ENCODE data around the gene TMC4. TPM values are rescaled to one million over a fixed set of nuclear protein-coding genes. Genes with fewer than 3 reads are reported as not detected.
A peak's percentile ranks its signal among the peaks of the same experiment; 100 is the strongest.

TMC4 gene
- total and polyA plus RNA-seq, 2 donors (not counting 1 experiment from before 2014, with no cell fraction given), result not detected

- TF ChIP-seq CTCF (IDR thresholded peaks at IDR 0.05) (no peak), EZH2 (IDR thresholded peaks at IDR 0.05; ENCODE audit: borderline replicate concordance, insufficient read depth, low read depth, low read length, poor library complexity, severe bottlenecking) (no peak)
- H3K4me1 ChIP-seq (ENCODE audit: control insufficient read depth in 2 of 2, insufficient read depth in 2 of 2, low read length in 2 of 2), result peaks cover 37 to 50% of the 10 kb centered on the region in 2 donors
- peaks cover 0 to 14% (median 7%) of the 10 kb centered on the region in 4 experiments for H3K27me3 ChIP-seq (replicated peaks in 1 of 4; ENCODE audit: control extremely low read depth in 1 of 4, control insufficient read depth in 3 of 4, insufficient read depth in 4 of 4, low read length in 3 of 4)
- WGBS (ENCODE audit: insufficient coverage), result 10% methylated on average over 23 of the region's 28 CpGs
- CTCF ChIA-PET, result interaction anchor here (0.6 to 1.9 kb wide), 9 partner anchors 7 to 137 kb away, joined by 3 to 8 read pairs (median 5); partner anchors contain the start of genes CNOT3, MBOAT7 and TSEN34
- peak overlapping the region; percentile 98 for H2AFZ ChIP-seq (ENCODE audit: insufficient read depth, low read depth, low read length, poor library complexity, severe bottlenecking)
- Mint-ChIP-seq H3K9me3 (ENCODE audit: insufficient read depth) (no peaks in the 10 kb centered on the region), H3K4me3 (peak overlapping the region; percentile 100), H3K27ac (peak overlapping the region; percentile 100), H3K27me3 (peaks cover 12% of the 10 kb centered on the region), H3K4me1 (peaks cover 48% of the 10 kb centered on the region)
- peaks cover 33% of the 10 kb centered on the region for H4K20me1 ChIP-seq (ENCODE audit: control insufficient read depth, insufficient read depth, low read length, poor library complexity, severe bottlenecking)
- POLR2A ChIA-PET, result interaction anchor here (0.6 to 2.7 kb wide), 7 partner anchors 23 to 1179 kb away, joined by 3 to 24 read pairs (median 6); partner anchors contain the start of genes CNOT3, KMT5C, MBOAT7 and PRPF31
- ATAC-seq (ENCODE audit: low read depth) (no peak), DNase-seq (no peak)
- intact Hi-C loops (cut with micrococcal nuclease), result no loop called here
- H3K36me3 ChIP-seq (replicated peaks in 1 of 2; ENCODE audit: control extremely low read depth in 1 of 2, control insufficient read depth in 1 of 2, extremely low read depth in 1 of 2, insufficient read depth in 2 of 2, low read length in 1 of 2), result peaks cover 2 to 33% of the 10 kb centered on the region in 2 experiments
- H3K4me3 ChIP-seq (ENCODE audit: control extremely low read depth in 1 of 5, extremely low read depth in 1 of 5, insufficient read depth in 1 of 5, low read depth in 2 of 5, low read length in 4 of 5), result peak overlapping the region; percentile 42 to 90 (median 59)
- H3K4me2 ChIP-seq (replicated peaks; ENCODE audit: low read depth, low read length, poor library complexity, severe bottlenecking), result peak overlapping the region; percentile 97
- peaks cover 27% of the 10 kb centered on the region for H3K79me2 ChIP-seq (ENCODE audit: control insufficient read depth, insufficient read depth, low read length)
- H3K9me3 ChIP-seq (ENCODE audit: control extremely low read depth in 1 of 3, control insufficient read depth in 2 of 3, insufficient read depth in 1 of 3, low read length in 2 of 3), result peaks cover 0 to 12% (median 0%) of the 10 kb centered on the region in 3 donors
- peak overlapping the region; percentile 72 for H3K9ac ChIP-seq (ENCODE audit: low read length)
- peak overlapping the region; percentile 75 to 82 for H3K27ac ChIP-seq (ENCODE audit: low read length in 2 of 2)
Measured at GRCh38 chr19:54160182-54160811, 12.7 kb downstream of the TMC4 start.

Data from B cell (primary cell).